GM13976 (cell line): ENCODE results near the gene NME7.

Experiments used
- DNase-seq: peaks from one replicate; pipeline ENCODE4 v3.0.0; 2012; ENCODE audit warnings: low spot score
- CTCF ChIP-seq: IDR thresholded peaks from 2 replicates; pipeline ENCODE4 v1.5.1; 2012; ENCODE audit warnings: borderline replicate concordance, mild to moderate bottlenecking; ENCODE audit not compliant: insufficient read depth; ENCODE audit errors: extremely low read depth, missing control alignments, control extremely low read depth
- in situ Hi-C: fragments of 300-500 bp; cut with MboI; formaldehyde crosslinking; loops from one replicate; pipeline ENCODE4 v1.12.0; 2022; ENCODE audit warnings: low sequenced_read_pairs, mixed read lengths, inconsistent platforms; ENCODE audit not compliant: unreplicated experiment

NME7 gene

GRCh38 chr1:169092399-169092798, 275.2 kb downstream of the NME7 start:
- TF ChIP-seq CTCF: no peak
- DNase-seq: no peak
- in situ Hi-C loops: no loop called here

- no peak for DNase-seq
- TF ChIP-seq CTCF: no peak
- in situ Hi-C loops: no loop called here
These were observed 276.1 kb downstream of the NME7 start for GRCh38 chr1:169091480-169091941.

DNA sequence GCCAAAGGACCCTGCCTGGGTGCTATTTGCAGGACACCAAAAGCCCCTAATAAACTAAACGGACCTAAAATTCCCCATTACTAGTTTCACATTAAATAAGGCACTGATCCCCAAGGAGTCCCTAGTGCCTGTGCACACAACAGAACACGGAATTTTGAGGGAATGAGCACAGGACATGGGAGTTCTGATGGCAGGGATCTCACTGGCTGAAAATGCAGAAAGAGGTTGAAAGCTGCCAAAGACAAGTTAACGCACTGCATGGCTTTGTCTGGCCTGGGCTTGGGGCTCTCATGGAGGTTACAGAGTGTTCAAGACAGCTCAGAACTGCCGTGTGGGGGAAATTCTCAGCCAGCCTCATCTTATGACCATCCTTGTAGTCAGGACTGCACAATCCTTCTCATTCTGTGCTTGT, 276.7 kb downstream of the NME7 start:
- in situ Hi-C loops: no loop called here
- no peak for TF ChIP-seq CTCF
- no peak for DNase-seq

DNA sequence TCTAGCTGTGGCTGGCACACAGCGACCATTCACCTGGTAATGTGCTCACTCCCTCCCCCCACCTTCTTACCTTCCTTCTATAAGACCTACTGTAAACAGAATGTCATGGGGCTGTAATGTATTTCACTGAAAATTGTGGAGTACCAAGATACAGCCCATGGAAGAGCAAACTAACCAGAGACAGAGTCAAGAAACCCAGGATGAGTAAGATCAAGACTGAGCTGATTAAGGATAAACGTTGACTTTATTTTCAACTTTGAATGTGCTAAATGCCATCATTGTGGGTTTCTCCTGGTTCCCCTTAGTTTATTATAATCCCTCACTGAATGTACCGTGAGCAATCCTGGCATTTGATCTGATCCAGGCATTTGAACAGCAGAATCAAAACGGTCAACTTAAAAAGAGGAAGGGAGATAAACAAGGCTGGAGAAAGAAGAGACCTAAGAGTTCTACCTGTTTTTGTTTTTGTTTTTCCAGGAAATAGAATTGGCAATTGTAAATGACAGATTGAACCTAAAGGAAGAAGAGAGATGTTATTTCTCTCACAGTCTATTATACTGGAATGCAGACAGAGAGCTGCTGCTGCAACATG, 277.2 kb downstream of the NME7 start:
- no peak for TF ChIP-seq CTCF
- DNase-seq: no peak
- in situ Hi-C loops: no loop called here

- no peak for TF ChIP-seq CTCF
- no peak for DNase-seq
- in situ Hi-C loops: no loop called here
These were observed 277.8 kb downstream of the NME7 start for GRCh38 chr1:169089776-169090175.

- DNase-seq: no peak
- in situ Hi-C loops: no loop called here
- TF ChIP-seq CTCF: no peak
These were observed 279.7 kb downstream of the NME7 start for GRCh38 chr1:169087876-169088275.
